Neural progenitor cell (in vitro differentiated cells): ENCODE measurements around the gene MYL5.

Source experiments
- EZH2 ChIP-seq: fragments of 200-600 bp; sonication (generic); IDR thresholded peaks from 2 replicates; pipeline ENCODE4 v1.6.1; 2017; ENCODE audit warnings: antibody characterized with exemption, mild to moderate bottlenecking, moderate library complexity
- EZH2phosphoT487 ChIP-seq: fragments of 200-600 bp; sonication (generic); IDR thresholded peaks from 2 replicates; pipeline ENCODE4 v1.6.1; 2017; ENCODE audit warnings: antibody characterized with exemption
- TF ChIP-seq, protein P1 (sequence below): fragments of 200-600 bp; sonication (generic); IDR thresholded peaks from 2 replicates; pipeline ENCODE4 v1.5.1; 2017; ENCODE audit warnings: antibody characterized with exemption, mild to moderate bottlenecking

DNA sequence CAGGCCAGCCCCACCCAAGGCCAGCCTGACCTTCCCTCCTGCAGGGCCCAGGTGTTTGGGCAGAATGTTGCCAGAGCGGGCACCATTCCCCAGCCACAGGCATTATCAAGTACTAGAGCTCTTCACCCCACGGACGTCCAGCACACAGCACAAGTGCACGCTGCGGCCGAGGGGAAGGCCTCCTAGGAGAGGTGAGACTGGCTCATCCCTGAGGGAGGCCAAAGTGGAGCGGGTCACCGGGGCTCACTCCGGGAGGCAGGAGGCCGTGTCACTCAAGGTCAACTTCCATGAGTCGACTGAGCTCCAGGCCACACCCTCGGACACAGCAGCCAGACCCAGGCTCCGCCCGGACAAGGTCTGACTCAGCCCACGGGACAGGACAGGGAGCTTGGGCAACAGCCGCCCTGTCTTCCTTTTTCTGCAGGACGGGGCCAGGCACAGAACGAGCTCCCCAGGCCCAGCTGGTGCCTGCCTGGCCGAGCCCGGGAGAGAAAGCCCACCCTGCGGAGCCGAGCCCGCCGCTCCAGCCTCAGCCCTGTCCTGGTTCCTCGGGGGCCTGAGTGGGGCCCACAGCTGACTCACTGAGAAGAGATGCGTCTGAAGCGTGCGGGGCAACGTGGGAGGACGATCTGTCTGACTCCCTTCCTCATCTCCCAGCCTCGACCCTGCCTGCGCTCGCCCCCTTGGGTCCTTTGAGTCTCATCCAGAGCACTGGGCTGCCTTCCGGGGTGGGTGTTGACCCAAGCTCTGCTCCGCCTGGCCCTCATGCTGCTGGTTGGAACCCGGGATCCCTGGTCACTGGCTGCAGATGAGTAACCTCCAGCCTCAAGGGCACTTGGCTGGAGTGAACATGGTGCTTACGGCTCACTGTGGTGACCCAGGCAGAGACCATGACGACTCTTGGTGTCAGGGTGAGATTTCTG is 13.0 kb downstream of the MYL5 start:
- TF ChIP-seq, protein P1, sequence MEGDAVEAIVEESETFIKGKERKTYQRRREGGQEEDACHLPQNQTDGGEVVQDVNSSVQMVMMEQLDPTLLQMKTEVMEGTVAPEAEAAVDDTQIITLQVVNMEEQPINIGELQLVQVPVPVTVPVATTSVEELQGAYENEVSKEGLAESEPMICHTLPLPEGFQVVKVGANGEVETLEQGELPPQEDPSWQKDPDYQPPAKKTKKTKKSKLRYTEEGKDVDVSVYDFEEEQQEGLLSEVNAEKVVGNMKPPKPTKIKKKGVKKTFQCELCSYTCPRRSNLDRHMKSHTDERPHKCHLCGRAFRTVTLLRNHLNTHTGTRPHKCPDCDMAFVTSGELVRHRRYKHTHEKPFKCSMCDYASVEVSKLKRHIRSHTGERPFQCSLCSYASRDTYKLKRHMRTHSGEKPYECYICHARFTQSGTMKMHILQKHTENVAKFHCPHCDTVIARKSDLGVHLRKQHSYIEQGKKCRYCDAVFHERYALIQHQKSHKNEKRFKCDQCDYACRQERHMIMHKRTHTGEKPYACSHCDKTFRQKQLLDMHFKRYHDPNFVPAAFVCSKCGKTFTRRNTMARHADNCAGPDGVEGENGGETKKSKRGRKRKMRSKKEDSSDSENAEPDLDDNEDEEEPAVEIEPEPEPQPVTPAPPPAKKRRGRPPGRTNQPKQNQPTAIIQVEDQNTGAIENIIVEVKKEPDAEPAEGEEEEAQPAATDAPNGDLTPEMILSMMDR: no peak
- TF ChIP-seq EZH2phosphoT487 (no peak), EZH2 (no peak)
